HCT116 (cell line): Measurements from ENCODE around the gene TMEM256. TPM values are rescaled to one million over a fixed set of nuclear protein-coding genes. Genes with fewer than 3 reads are reported as not detected.

Source experiments
- ATAC-seq: fragments of 200-7000 bp; cut with Tn5 transposase; 2 replicates; pipeline ENCODE4 v1.9.1; 2020; ENCODE audit warnings: mild to moderate bottlenecking, moderate library complexity
- BruUV-seq: library from RNA; stranded (reverse); fragments of 400-500 nt; replicated peaks from 2 replicates; lab custom pipeline; 2021; lab: Mats Ljungman, UMichigan
- CTCF ChIA-PET: fragments of 300-600 bp; sonication (Branson Sonifier 250); formaldehyde crosslinking; loops from one replicate; lab custom pipeline; 2021; ENCODE audit warnings: antibody characterized with exemption; lab: Charles Lee
- POLR2A ChIA-PET: fragments of 300-600, 350-600 bp; sonication (Branson Sonifier 250); formaldehyde crosslinking; loops from one replicate; lab custom pipeline; 2021; ENCODE audit warnings: antibody characterized with exemption; lab: Charles Lee
- RAD21 ChIA-PET, 2 experiments: fragments of 300-600 bp; sonication (Branson Sonifier 250); formaldehyde crosslinking; loops; one replicate each; lab custom pipeline; 2023; ENCODE audit warnings: low total read pairs in 2 of 2; ENCODE audit not compliant: uncharacterized antibody in 2 of 2, unreplicated experiment in 2 of 2, low non-redundant PET in 1 of 2; lab: Charles Lee
- DNase-seq: peaks from one replicate; pipeline ENCODE4 v3.0.0-alpha.2; 2010; ENCODE audit warnings: low read depth, low spot score
- H2AFZ ChIP-seq: fragments of 200-600 bp; shearing (Covaris generic), sonication (generic); 2 replicates; pipeline ENCODE4 v1.6.1; 2017; ENCODE audit warnings: low read depth, mixed run types, mixed read lengths, antibody characterized with exemption, low read length; ENCODE audit not compliant: poor library complexity, severe bottlenecking
- H3K27ac ChIP-seq: 2 replicates; pipeline ENCODE4 v1.5.1; 2012; ENCODE audit warnings: low read depth, low read length
- H3K27me3 ChIP-seq: fragments of 200-600 bp; sonication (generic); 2 replicates; pipeline ENCODE4 v1.6.1; 2016; ENCODE audit warnings: mixed run types, low read length, mixed read lengths; ENCODE audit not compliant: insufficient read depth
- H3K36me3 ChIP-seq, 2 experiments: fragments of 200-500 bp in 1 of 2; fragments of 200-600 bp in 1 of 2; sonication (Bioruptor generic) in 1 of 2; sonication (generic) in 1 of 2; 2 replicates each; pipeline versions ENCODE4 v1.5.1 to v1.6.1; 2014 to 2016; ENCODE audit warnings: low read length in 2 of 2, inconsistent platforms in 1 of 2, mixed read lengths in 1 of 2, mixed run types in 1 of 2; ENCODE audit not compliant: insufficient read depth in 2 of 2, control insufficient read depth in 1 of 2
- H3K4me1 ChIP-seq, 2 experiments: fragments of 200-600 bp in 1 of 2; sonication (generic) in 1 of 2; 2 replicates each; pipeline versions ENCODE4 v1.5.1 to v1.6.1; 2012 to 2017; ENCODE audit warnings: low read length in 2 of 2, inconsistent platforms in 1 of 2, mild to moderate bottlenecking in 1 of 2, mixed read lengths in 1 of 2, mixed run types in 1 of 2, moderate library complexity in 1 of 2; ENCODE audit not compliant: insufficient read depth in 2 of 2, control insufficient read depth in 1 of 2
- H3K4me2 ChIP-seq: fragments of 200-600 bp; sonication (generic); 2 replicates; pipeline ENCODE4 v1.6.1; 2017; ENCODE audit warnings: mixed run types, low read length, mixed read lengths
- H3K4me3 ChIP-seq, 2 experiments: fragments of 200-600 bp in 1 of 2; sonication (generic) in 1 of 2; replicated peaks in 1 of 2; 2 replicates each; pipeline ENCODE4 v1.5.1; 2011 to 2016; ENCODE audit warnings: low read length in 2 of 2, control low read depth in 1 of 2, low read depth in 1 of 2, mild to moderate bottlenecking in 1 of 2, mixed read lengths in 1 of 2, mixed run types in 1 of 2
- H3K79me2 ChIP-seq: fragments of 200-600 bp; sonication (generic); 2 replicates; pipeline ENCODE4 v1.6.1; 2017; ENCODE audit warnings: mild to moderate bottlenecking, mixed run types, low read length, moderate library complexity, mixed read lengths; ENCODE audit not compliant: insufficient read depth
- H3K9ac ChIP-seq: fragments of 200-600 bp; sonication (generic); 2 replicates; pipeline ENCODE4 v1.6.1; 2016; ENCODE audit warnings: low read length, mixed read lengths
- H3K9me2 ChIP-seq: fragments of 200-600 bp; sonication (generic), shearing (Covaris generic); 2 replicates; pipeline ENCODE4 v1.6.1; 2017; ENCODE audit warnings: mixed run types, mild to moderate bottlenecking, moderate library complexity; ENCODE audit not compliant: insufficient read depth
- H3K9me3 ChIP-seq, 2 experiments: fragments of 200-500 bp in 1 of 2; fragments of 200-600 bp in 1 of 2; sonication (Bioruptor generic) in 1 of 2; sonication (generic) in 1 of 2; 2 replicates each; pipeline ENCODE4 v1.6.1; 2014 to 2017; ENCODE audit warnings: low read length in 2 of 2, mixed read lengths in 2 of 2, inconsistent platforms in 1 of 2, low read depth in 1 of 2, mild to moderate bottlenecking in 1 of 2, mixed run types in 1 of 2, moderate library complexity in 1 of 2; ENCODE audit not compliant: control insufficient read depth in 1 of 2, insufficient read depth in 1 of 2
- H4K20me1 ChIP-seq: fragments of 200-600 bp; sonication (generic), shearing (Covaris generic); 2 replicates; pipeline ENCODE4 v1.6.1; 2017; ENCODE audit warnings: mixed run types, mild to moderate bottlenecking, moderate library complexity; ENCODE audit not compliant: insufficient read depth
- ATF3 ChIP-seq: IDR thresholded peaks from 2 replicates; pipeline ENCODE4 v1.6.1; 2012
- CBX3 ChIP-seq: IDR thresholded peaks from 2 replicates; pipeline ENCODE4 v1.6.1; 2012; ENCODE audit warnings: low read depth
- CEBPB ChIP-seq: IDR thresholded peaks from 2 replicates; pipeline ENCODE4 v1.6.1; 2012; ENCODE audit warnings: low read depth
- CTCF ChIP-seq, 3 experiments: fragments of 200-600 bp in 1 of 3; sonication (generic) in 1 of 3; IDR thresholded peaks in 2 of 3; conservative IDR thresholded peaks in 1 of 3; 2 replicates each; pipeline ENCODE4 v1.5.1; 2012 to 2017; ENCODE audit warnings: low read depth in 2 of 3, low read length in 2 of 3, antibody characterized with exemption in 1 of 3, borderline replicate concordance in 1 of 3, control low read depth in 1 of 3, mild to moderate bottlenecking in 1 of 3, mixed read lengths in 1 of 3, mixed run types in 1 of 3, moderate library complexity in 1 of 3; ENCODE audit not compliant: insufficient read depth in 1 of 3
- EGR1 ChIP-seq: IDR thresholded peaks from 2 replicates; pipeline ENCODE4 v1.6.1; 2012; ENCODE audit warnings: low read depth
- ELF1 ChIP-seq: IDR thresholded peaks from 2 replicates; pipeline ENCODE4 v1.6.1; 2012; ENCODE audit warnings: low read depth, borderline replicate concordance
- EZH2 ChIP-seq: fragments of 200-600 bp; sonication (generic); IDR thresholded peaks from 2 replicates; pipeline ENCODE4 v1.6.1; 2017; ENCODE audit warnings: antibody characterized with exemption, mixed run types
- FOSL1 ChIP-seq: IDR thresholded peaks from 2 replicates; pipeline ENCODE4 v1.6.1; 2012; ENCODE audit warnings: low read depth
- JUND ChIP-seq: IDR thresholded peaks from 2 replicates; pipeline ENCODE4 v1.6.1; 2012
- POLR2A ChIP-seq: IDR thresholded peaks from 2 replicates; pipeline ENCODE4 v1.7.0; 2011; ENCODE audit warnings: borderline replicate concordance; ENCODE audit not compliant: insufficient read depth, insufficient read length; ENCODE audit errors: extremely low read depth
- POLR2AphosphoS5 ChIP-seq: IDR thresholded peaks from 2 replicates; pipeline ENCODE4 v1.6.1; 2011; ENCODE audit warnings: mild to moderate bottlenecking, low read depth, low read length, moderate library complexity
- RAD21 ChIP-seq: IDR thresholded peaks from 2 replicates; pipeline ENCODE4 v1.6.1; 2012; ENCODE audit warnings: low read depth, mild to moderate bottlenecking
- REST ChIP-seq: IDR thresholded peaks from 2 replicates; pipeline ENCODE4 v1.6.1; 2012; ENCODE audit warnings: low read depth
- SIN3A ChIP-seq: IDR thresholded peaks from 2 replicates; pipeline ENCODE4 v1.6.1; 2012; ENCODE audit warnings: low read depth
- SRF ChIP-seq: IDR thresholded peaks from 2 replicates; pipeline ENCODE4 v1.6.1; 2012; ENCODE audit warnings: low read depth
- TCF7L2 ChIP-seq: IDR thresholded peaks from 2 replicates; pipeline ENCODE4 v1.7.0; 2011; ENCODE audit warnings: borderline replicate concordance, inconsistent platforms; ENCODE audit not compliant: insufficient read depth, insufficient read length; ENCODE audit errors: extremely low read depth
- YY1 ChIP-seq: IDR thresholded peaks from 2 replicates; pipeline ENCODE4 v1.6.1; 2011; ENCODE audit warnings: low read length, low read depth, moderate library complexity, mild to moderate bottlenecking; ENCODE audit not compliant: insufficient replicate concordance; ENCODE audit errors: extremely low read depth
- ZBTB33 ChIP-seq: IDR thresholded peaks from 2 replicates; pipeline ENCODE4 v1.6.1; 2011; ENCODE audit warnings: mild to moderate bottlenecking, low read length, moderate library complexity; ENCODE audit not compliant: insufficient replicate concordance; ENCODE audit errors: extremely low read depth
- ZFX ChIP-seq: fragments of 450-650 bp; IDR thresholded peaks from 2 replicates; pipeline ENCODE4 v1.6.1; 2017
- intact Hi-C: fragments of 100-400 bp; cut with micrococcal nuclease; formaldehyde crosslinking; loops from 2 replicates; pipeline ENCODE4 v1.10.0; 2022
- total RNA-seq: library from RNA; stranded (reverse); gene quantifications from one replicate; pipeline ENCODE4 v1.2.1, GENCODE V29; 2021; ENCODE audit not compliant: unreplicated experiment

TMEM256 gene
- total RNA-seq, 1 experiment from 2014 or later: 110 TPM

GRCh38 chr17:7405350-7406234 lies 1.7 kb upstream of the TMEM256 start:
- peak overlapping the region; percentile 61 to 72 for H3K4me3 ChIP-seq
- H3K9ac ChIP-seq: peak overlapping the region; percentile 84
- H3K27ac ChIP-seq: peak overlapping the region; percentile 70
- ATAC-seq: no peak
- peak overlapping the region; percentile 81 for H3K4me2 ChIP-seq
- CTCF ChIA-PET: no interaction called here
- TF ChIP-seq REST (no peak), TCF7L2 (no peak), ELF1 (no peak), SIN3A (no peak), JUND (no peak), FOSL1 (no peak), EGR1 (no peak), POLR2AphosphoS5 (no peak), CBX3 (no peak), EZH2 (no peak), POLR2A (no peak), YY1 (no peak), SRF (no peak), RAD21 (no peak), ZFX (no peak), ATF3 (no peak), ZBTB33 (no peak), CTCF (IDR thresholded peaks at IDR 0.05 in 2 of 3, conservative IDR thresholded peaks at IDR 0.05 in 1 of 3; ENCODE audit: borderline replicate concordance in 1 of 3, insufficient read depth in 1 of 3, low read depth in 2 of 3, low read length in 2 of 3) (no peak), CEBPB (no peak)
- TF ChIP-seq, all 23 proteins: peak for 0
- H3K36me3 ChIP-seq: peaks cover 0 to 6% of the 10 kb centered on the region in 2 experiments; a peak in 1 of 4 replicates
- no peaks in the 10 kb centered on the region for H4K20me1 ChIP-seq
- H2AFZ ChIP-seq: no peak overlapping the region
- BruUV-seq: TSS peak; percentile 65
- no peaks in the 10 kb centered on the region for H3K27me3 ChIP-seq
- RAD21 ChIA-PET: no interaction called here
- POLR2A ChIA-PET: no interaction called here
- no peak for DNase-seq
- peaks cover 8% of the 10 kb centered on the region for H3K79me2 ChIP-seq
- peaks cover 23 to 36% of the 10 kb centered on the region in 2 experiments for H3K4me1 ChIP-seq
- H3K9me2 ChIP-seq: no peaks in the 10 kb centered on the region
- intact Hi-C loops: no loop called here
- H3K9me3 ChIP-seq: no peaks in the 10 kb centered on the region
